K562 (cell line): Measurements from ENCODE around the gene MPHOSPH9.

Experiments
- ATF2 ChIP-seq: sonication (generic); formaldehyde crosslinking; IDR thresholded peaks from 2 replicates; pipeline ENCODE4 v1.8.1; 2022; ENCODE audit warnings: missing genetic modification reagents
- CBX5 ChIP-seq: IDR thresholded peaks from 2 replicates; pipeline ENCODE4 v1.6.1; 2014; ENCODE audit warnings: low read depth, borderline replicate concordance
- CTCF ChIP-seq, 3 experiments: IDR thresholded peaks in 2 of 3; conservative IDR thresholded peaks in 1 of 3; 2 replicates each; pipeline ENCODE4 v1.5.1; 2011 to 2012; ENCODE audit warnings: low read length in 3 of 3, mild to moderate bottlenecking in 3 of 3, control low read depth in 2 of 3, improper control_type of control experiment in 1 of 3, inconsistent platforms in 1 of 3, low read depth in 1 of 3, mixed read lengths in 1 of 3, moderate library complexity in 1 of 3; ENCODE audit not compliant: insufficient read depth in 2 of 3
- EP300 ChIP-seq: IDR thresholded peaks from 2 replicates; pipeline ENCODE4 v1.6.1; 2012; ENCODE audit warnings: low read length, improper control_type of control experiment
- EZH2 ChIP-seq: IDR thresholded peaks from 2 replicates; pipeline ENCODE4 v1.6.1; 2012; ENCODE audit warnings: low read depth, mild to moderate bottlenecking, inconsistent platforms, low read length, borderline replicate concordance
- FIP1L1 ChIP-seq: fragments of 200-400 bp; formaldehyde crosslinking; IDR thresholded peaks from 2 replicates; pipeline ENCODE4 v1.6.1; 2018; ENCODE audit warnings: mild to moderate bottlenecking, low read depth, low read length; ENCODE audit not compliant: poor library complexity, severe bottlenecking
- HMG20A ChIP-seq: fragments of 450-650 bp; formaldehyde crosslinking; conservative IDR thresholded peaks from 2 replicates; pipeline ENCODE4 v1.4.0; 2020; ENCODE audit warnings: mild to moderate bottlenecking, mixed read lengths
- POLR2A ChIP-seq: fragments of 450-650 bp; conservative IDR thresholded peaks from 2 replicates; pipeline ENCODE4 v1.6.1; 2016
- SETDB1 ChIP-seq: IDR thresholded peaks from one replicate; pipeline ENCODE4 v1.6.1; 2012; ENCODE audit warnings: low read length, control low read depth, inconsistent platforms
- TEAD1 ChIP-seq, 2 experiments: fragments of 450-650 bp in 1 of 2; sonication (generic) in 1 of 2; formaldehyde crosslinking; IDR thresholded peaks; 2 replicates each; pipeline versions ENCODE4 v1.4.0 to v1.8.0; 2020 to 2022; ENCODE audit warnings: mild to moderate bottlenecking in 2 of 2, missing genetic modification reagents in 1 of 2
- USF2 ChIP-seq: sonication (generic); formaldehyde crosslinking; IDR thresholded peaks from 2 replicates; pipeline ENCODE4 v1.5.0; 2020; ENCODE audit warnings: missing genetic modification reagents
- ZFP1 ChIP-seq: fragments of 450-650 bp; formaldehyde crosslinking; IDR thresholded peaks from 2 replicates; pipeline ENCODE4 v1.4.0; 2020; ENCODE audit warnings: mild to moderate bottlenecking, mixed read lengths

GRCh38 chr12:123131879-123132402 lies 101.0 kb downstream of the MPHOSPH9 start:
- TF ChIP-seq ATF2 (CRISPR knock-in tag) (no peak), HMG20A (no peak), CTCF (IDR thresholded peaks at IDR 0.05 in 2 of 3, conservative IDR thresholded peaks at IDR 0.05 in 1 of 3; ENCODE audit: insufficient read depth in 2 of 3, low read depth in 1 of 3, low read length in 3 of 3) (no peak), CBX5 (no peak), ZFP1 (CRISPR knock-in tag) (no peak), TEAD1 (CRISPR knock-in tag; IDR thresholded peaks at IDR 0.05) (no peak), USF2 (CRISPR knock-in tag) (no peak), SETDB1 (no peak), FIP1L1 (no peak), EZH2 (no peak), EP300 (no peak), POLR2A (no peak)
